Kidney tubule cell (primary cell): ENCODE measurements around the gene DNAL1.
A peak's percentile ranks its signal among the peaks of the same experiment; 100 is the strongest.
"Not testable (repeated sequence)": the region's sequence is repeated elsewhere in the genome, so short reads cannot be mapped to it uniquely, and the experiment has no call there.

Experiments used
- DNase-seq: peaks from one replicate; pipeline ENCODE4 v3.0.0-alpha.2; 2018; ENCODE audit warnings: low spot score

Gene DNAL1

GRCh38 chr14:73644531-73645247, at the start of gene DNAL1:
Gene DNAL1 (plus strand): TSS chr14:73644986. CDS start chr14:73645040, 54 bp downstream.
- peak; percentile 95 for DNase-seq

- DNase-seq = no peak
Measured at GRCh38 chr14:73599499-73599898, 45.3 kb upstream of the DNAL1 start.

GRCh38 chr14:73602994-73603393, 41.8 kb upstream of the DNAL1 start:
- no peak for DNase-seq

- no peak for DNase-seq
Measured at GRCh38 chr14:73606271-73606670, 38.5 kb upstream of the DNAL1 start.

- no peak for DNase-seq
Measured at GRCh38 chr14:73607241-73607640, 37.5 kb upstream of the DNAL1 start.

GRCh38 chr14:73610687-73611086, 34.1 kb upstream of the DNAL1 start:
- DNase-seq = peak; percentile 75

GRCh38 chr14:73612339-73613045, 32.3 kb upstream of the DNAL1 start, which contains the start of gene ACOT6:
Gene ACOT6 (plus strand): TSS chr14:73612517. CDS start chr14:73612572, 55 bp downstream.
- peak; percentile 77 for DNase-seq

GRCh38 chr14:73613046-73613383, 31.8 kb upstream of the DNAL1 start:
- DNase-seq = no peak

- DNase-seq = peak; percentile 2
Measured at GRCh38 chr14:73613419-73613963, 31.3 kb upstream of the DNAL1 start.

- DNase-seq = no peak
Measured at GRCh38 chr14:73616831-73617230, 28.0 kb upstream of the DNAL1 start.

GRCh38 chr14:73619524-73619923, 25.3 kb upstream of the DNAL1 start:
- DNase-seq = no peak

GRCh38 chr14:73620268-73620667, 24.5 kb upstream of the DNAL1 start:
- DNase-seq = no peak

- no peak for DNase-seq
Measured at GRCh38 chr14:73623504-73624054, 21.2 kb upstream of the DNAL1 start.

GRCh38 chr14:73625706-73626105, 19.1 kb upstream of the DNAL1 start:
- no peak for DNase-seq

GRCh38 chr14:73627151-73627558, 17.6 kb upstream of the DNAL1 start:
- DNase-seq = no peak

GRCh38 chr14:73630009-73630780, 14.6 kb upstream of the DNAL1 start:
- no peak for DNase-seq

GRCh38 chr14:73633116-73634010, 11.4 kb upstream of the DNAL1 start:
- DNase-seq = peak; percentile 73

GRCh38 chr14:73634011-73634833, 10.6 kb upstream of the DNAL1 start:
- peak; percentile 28 for DNase-seq

- not testable (repeated sequence) for DNase-seq
Measured at GRCh38 chr14:73636355-73636754, 8.4 kb upstream of the DNAL1 start.

- no peak for DNase-seq
Measured at GRCh38 chr14:73637830-73638229, 7.0 kb upstream of the DNAL1 start.
